HEK293T (cell line): Measurements from ENCODE around the gene GTF2H2C.
"Not testable (repeated sequence)": the region's sequence is repeated elsewhere in the genome, so short reads cannot be mapped to it uniquely, and the experiment has no call there.

Experiments used
- ARNT ChIP-seq: fragments of 450-650 bp; IDR thresholded peaks from 2 replicates; pipeline ENCODE4 v1.6.1; 2017; ENCODE audit warnings: mild to moderate bottlenecking
- BHLHE40 ChIP-seq: fragments of 450-650 bp; IDR thresholded peaks from 2 replicates; pipeline ENCODE4 v1.6.1; 2016; ENCODE audit warnings: mild to moderate bottlenecking, moderate library complexity, borderline replicate concordance
- CTBP1 ChIP-seq: fragments of 450-650 bp; IDR thresholded peaks from 2 replicates; pipeline ENCODE4 v1.6.1; 2016; ENCODE audit warnings: borderline replicate concordance
- ELF4 ChIP-seq: fragments of 450-650 bp; IDR thresholded peaks from 2 replicates; pipeline ENCODE4 v1.6.1; 2017; ENCODE audit warnings: antibody characterized with exemption
- FOXA1 ChIP-seq: fragments of 450-650 bp; IDR thresholded peaks from 2 replicates; pipeline ENCODE4 v1.6.1; 2016; ENCODE audit warnings: mild to moderate bottlenecking
- FOXK2 ChIP-seq: fragments of 450-650 bp; IDR thresholded peaks from 2 replicates; pipeline ENCODE4 v1.6.1; 2016; ENCODE audit warnings: mild to moderate bottlenecking
- FOXM1 ChIP-seq: fragments of 450-650 bp; IDR thresholded peaks from 2 replicates; pipeline ENCODE4 v1.6.1; 2017; ENCODE audit warnings: mild to moderate bottlenecking, borderline replicate concordance
- HDGF ChIP-seq: fragments of 450-650 bp; IDR thresholded peaks from 2 replicates; pipeline ENCODE4 v1.6.1; 2017; ENCODE audit warnings: antibody characterized with exemption, borderline replicate concordance
- L3MBTL2 ChIP-seq: fragments of 450-650 bp; conservative IDR thresholded peaks from 2 replicates; pipeline ENCODE4 v1.6.1; 2016; ENCODE audit warnings: mild to moderate bottlenecking
- PKNOX1 ChIP-seq: fragments of 450-650 bp; IDR thresholded peaks from 2 replicates; pipeline ENCODE4 v1.6.1; 2016
- SP1 ChIP-seq: fragments of 450-650 bp; IDR thresholded peaks from 2 replicates; pipeline ENCODE4 v1.6.1; 2017
- SUZ12 ChIP-seq: fragments of 450-650 bp; IDR thresholded peaks from 2 replicates; pipeline ENCODE4 v1.6.1; 2016; ENCODE audit warnings: mild to moderate bottlenecking
- TARDBP ChIP-seq: fragments of 450-650 bp; IDR thresholded peaks from 2 replicates; pipeline ENCODE4 v1.6.1; 2016
- ZNF384 ChIP-seq: fragments of 450-650 bp; IDR thresholded peaks from 2 replicates; pipeline ENCODE4 v1.6.1; 2016

DNA sequence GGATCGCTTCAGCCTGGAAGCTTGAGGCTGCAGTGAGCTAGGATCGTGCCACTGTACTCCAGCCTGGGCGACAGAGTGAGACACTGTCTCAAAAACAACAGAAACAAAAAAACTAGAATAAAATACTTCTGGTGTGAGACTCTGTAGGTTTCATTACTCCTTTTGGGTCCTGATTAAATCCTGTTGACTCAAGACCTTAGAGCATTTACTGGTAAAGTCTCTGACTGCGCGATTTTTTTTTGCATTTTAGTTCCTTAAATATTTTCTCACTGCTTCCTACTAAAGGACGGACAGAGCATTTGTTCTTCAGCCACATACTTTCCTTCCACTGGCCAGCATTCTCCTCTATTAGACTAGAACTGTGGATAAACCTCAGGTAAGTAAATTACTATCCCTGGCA is 46.8 kb downstream of the GTF2H2C start:
- not testable (repeated sequence) for TF ChIP-seq HDGF, CTBP1, ARNT, ZNF384, SUZ12, FOXA1, ELF4, L3MBTL2, FOXM1, TARDBP, FOXK2, SP1, PKNOX1, BHLHE40
